Suprapubic skin (tissue), 3 donors: ENCODE results near the gene UGT1A10.

Source experiments
- POLR2AphosphoS5 ChIP-seq, 3 donors: sonication (generic); formaldehyde crosslinking; IDR thresholded peaks; one replicate each; pipeline ENCODE4 v1.6.1; 2017; ENCODE audit warnings: antibody characterized with exemption in 3 of 3
- TF ChIP-seq, protein P1 (sequence below), 2 donors: fragments of 200-600 bp in 1 of 2; fragments of 450-650 bp in 1 of 2; sonication (generic) in 1 of 2; IDR thresholded peaks; one replicate each; pipeline ENCODE4 v1.5.1; 2016 to 2019; ENCODE audit warnings: antibody characterized with exemption in 2 of 2, mild to moderate bottlenecking in 1 of 2, moderate library complexity in 1 of 2

DNA sequence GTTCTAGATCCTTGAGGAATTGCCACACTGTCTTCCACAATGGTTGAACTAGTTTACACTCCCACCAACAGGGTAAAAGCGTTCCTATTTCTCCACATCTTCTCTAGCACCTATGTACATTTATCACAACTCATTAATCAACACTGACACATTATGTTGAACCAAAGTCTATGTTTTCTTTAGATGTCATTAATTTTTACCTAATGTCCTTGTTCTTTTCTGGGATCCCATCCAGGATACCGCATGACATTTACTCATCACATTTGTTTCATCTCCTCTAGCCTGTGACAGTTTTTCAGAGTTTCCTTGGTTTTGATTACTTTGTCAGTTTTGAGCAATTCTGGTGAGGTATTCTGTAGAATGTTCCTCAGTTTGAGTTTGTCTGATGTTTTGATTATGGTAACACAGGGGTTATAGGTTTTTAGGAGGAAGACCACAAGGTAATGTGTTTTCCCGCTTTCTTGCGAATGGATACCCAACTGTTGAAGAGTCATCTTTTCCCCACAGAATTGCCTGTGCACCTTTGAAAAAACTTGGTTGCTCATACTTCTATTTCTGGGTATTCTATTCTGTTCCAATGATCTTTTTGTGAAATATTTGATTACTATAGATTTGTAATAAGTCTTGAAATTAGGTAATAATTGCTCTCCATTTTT, 32.5 kb downstream of the UGT1A10 start:
- TF ChIP-seq POLR2AphosphoS5 (IDR thresholded peaks at IDR 0.05), result no peak
- TF ChIP-seq, protein P1, sequence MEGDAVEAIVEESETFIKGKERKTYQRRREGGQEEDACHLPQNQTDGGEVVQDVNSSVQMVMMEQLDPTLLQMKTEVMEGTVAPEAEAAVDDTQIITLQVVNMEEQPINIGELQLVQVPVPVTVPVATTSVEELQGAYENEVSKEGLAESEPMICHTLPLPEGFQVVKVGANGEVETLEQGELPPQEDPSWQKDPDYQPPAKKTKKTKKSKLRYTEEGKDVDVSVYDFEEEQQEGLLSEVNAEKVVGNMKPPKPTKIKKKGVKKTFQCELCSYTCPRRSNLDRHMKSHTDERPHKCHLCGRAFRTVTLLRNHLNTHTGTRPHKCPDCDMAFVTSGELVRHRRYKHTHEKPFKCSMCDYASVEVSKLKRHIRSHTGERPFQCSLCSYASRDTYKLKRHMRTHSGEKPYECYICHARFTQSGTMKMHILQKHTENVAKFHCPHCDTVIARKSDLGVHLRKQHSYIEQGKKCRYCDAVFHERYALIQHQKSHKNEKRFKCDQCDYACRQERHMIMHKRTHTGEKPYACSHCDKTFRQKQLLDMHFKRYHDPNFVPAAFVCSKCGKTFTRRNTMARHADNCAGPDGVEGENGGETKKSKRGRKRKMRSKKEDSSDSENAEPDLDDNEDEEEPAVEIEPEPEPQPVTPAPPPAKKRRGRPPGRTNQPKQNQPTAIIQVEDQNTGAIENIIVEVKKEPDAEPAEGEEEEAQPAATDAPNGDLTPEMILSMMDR (IDR thresholded peaks at IDR 0.05), result no peak
